NCI-H1105 treated with DMSO at 0.1 percent for 48 hours (cell line): ENCODE results near the gene PCCB.
A peak's percentile ranks its signal among the peaks of the same experiment; 100 is the strongest.
"Not testable (repeated sequence)": the region's sequence is repeated elsewhere in the genome, so short reads cannot be mapped to it uniquely, and the experiment has no call there.

ENCODE experiments used
- DNase-seq: peaks from one replicate; lab custom pipeline; 2025; lab: John Stamatoyannopoulos, UW

Gene PCCB

GRCh38 chr3:136262559-136262958 lies 12.4 kb downstream of the PCCB start:
- DNase-seq: no peak

- no peak for DNase-seq
These were observed 13.1 kb downstream of the PCCB start for GRCh38 chr3:136263251-136263650.

GRCh38 chr3:136266468-136267125 lies 16.5 kb downstream of the PCCB start:
- not testable (repeated sequence) for DNase-seq

- DNase-seq: no peak
These were observed 17.1 kb downstream of the PCCB start for GRCh38 chr3:136267235-136267634.

GRCh38 chr3:136270179-136270578 lies 20.0 kb downstream of the PCCB start:
- DNase-seq: no peak

GRCh38 chr3:136271626-136272025 lies 21.5 kb downstream of the PCCB start:
- DNase-seq: not testable (repeated sequence)

GRCh38 chr3:136276049-136276755 lies 26.1 kb downstream of the PCCB start:
- no peak for DNase-seq

- peak; percentile 73 for DNase-seq
These were observed 27.0 kb downstream of the PCCB start for GRCh38 chr3:136277115-136277514.

GRCh38 chr3:136277634-136278033 lies 27.5 kb downstream of the PCCB start:
- peak; percentile 79 for DNase-seq

GRCh38 chr3:136279092-136279491 lies 29.0 kb downstream of the PCCB start:
- DNase-seq: no peak

GRCh38 chr3:136280961-136281360 lies 30.8 kb downstream of the PCCB start:
- no peak for DNase-seq

- DNase-seq: no peak
These were observed 31.9 kb downstream of the PCCB start for GRCh38 chr3:136281966-136282520.

- no peak for DNase-seq
These were observed 33.5 kb downstream of the PCCB start for GRCh38 chr3:136283627-136284026.

GRCh38 chr3:136291302-136291701 lies 41.2 kb downstream of the PCCB start:
- no peak for DNase-seq

GRCh38 chr3:136292500-136292899 lies 42.4 kb downstream of the PCCB start:
- no peak for DNase-seq

GRCh38 chr3:136293279-136293678 lies 43.1 kb downstream of the PCCB start:
- DNase-seq: no peak

- DNase-seq: no peak
These were observed 44.0 kb downstream of the PCCB start for GRCh38 chr3:136294176-136294575.

- DNase-seq: no peak
These were observed 46.8 kb downstream of the PCCB start for GRCh38 chr3:136296960-136297359.

GRCh38 chr3:136297826-136298225 lies 47.7 kb downstream of the PCCB start:
- DNase-seq: no peak

- no peak for DNase-seq
These were observed 50.3 kb downstream of the PCCB start for GRCh38 chr3:136300444-136300843.

- peak; percentile 39 for DNase-seq
These were observed 55.7 kb downstream of the PCCB start for GRCh38 chr3:136305879-136306278.

GRCh38 chr3:136311261-136311660 lies 61.1 kb downstream of the PCCB start:
- no peak for DNase-seq

- no peak for DNase-seq
These were observed 61.8 kb downstream of the PCCB start for GRCh38 chr3:136311968-136312367.
